Kidney epithelial cell (primary cell): Measurements from ENCODE around the gene VPS50. TPM values are rescaled to one million over a fixed set of nuclear protein-coding genes. Genes with fewer than 3 reads are reported as not detected.

Source experiments
- DNase-seq: peaks from one replicate; pipeline ENCODE4 v3.0.0-alpha.2; 2010; ENCODE audit warnings: low read depth
- H3K27me3 ChIP-seq: 2 replicates; pipeline ENCODE4 v1.6.0; 2011; ENCODE audit warnings: low read length; ENCODE audit not compliant: control insufficient read depth, insufficient read depth
- H3K36me3 ChIP-seq: 2 replicates; pipeline ENCODE4 v1.5.1; 2011; ENCODE audit warnings: low read length; ENCODE audit not compliant: control insufficient read depth, insufficient read depth
- H3K4me3 ChIP-seq: 2 replicates; pipeline ENCODE4 v1.5.1; 2011; ENCODE audit warnings: low read depth, mild to moderate bottlenecking, control low read depth, low read length
- total RNA-seq: library from RNA; depleted of rRNA; stranded (reverse); fragments of >200 nt; gene quantifications from 2 replicates; pipeline ENCODE4 v1.2.3, GENCODE V29; 2015
- TF ChIP-seq, protein P1 (sequence below): IDR thresholded peaks from 2 replicates; pipeline ENCODE4 v1.5.1; 2011; ENCODE audit warnings: mild to moderate bottlenecking, moderate library complexity, low read length, control low read depth, inconsistent platforms; ENCODE audit not compliant: insufficient read depth, poor library complexity, severe bottlenecking

Gene VPS50
- total RNA-seq, 1 donor from 2014 or later = 18.3 TPM

DNA sequence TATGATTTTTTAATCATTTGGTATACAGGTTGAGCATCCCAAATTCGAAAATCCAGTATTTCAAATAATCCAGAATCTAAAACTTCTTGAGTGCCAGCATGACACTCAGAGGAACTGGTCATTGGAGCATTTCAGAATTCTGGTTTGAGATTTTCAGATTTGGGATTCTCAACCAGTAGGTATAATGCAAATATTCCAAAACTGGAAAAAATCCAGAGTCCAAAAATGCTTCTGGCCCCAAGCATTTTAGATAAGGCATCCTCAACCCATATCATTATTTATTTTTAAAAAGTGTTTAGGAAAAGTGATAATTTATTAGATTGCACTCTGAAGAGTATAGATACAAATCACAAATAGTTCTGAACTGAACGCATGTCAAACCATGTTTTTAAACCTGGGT lies 120.7 kb downstream of the VPS50 start:
- Histone ChIP-seq H3K27me3 (no peaks in the 10 kb centered on the region), H3K36me3 (no peaks in the 10 kb centered on the region), H3K4me3 (no peak overlapping the region)
- no peak for DNase-seq
- TF ChIP-seq, protein P1, sequence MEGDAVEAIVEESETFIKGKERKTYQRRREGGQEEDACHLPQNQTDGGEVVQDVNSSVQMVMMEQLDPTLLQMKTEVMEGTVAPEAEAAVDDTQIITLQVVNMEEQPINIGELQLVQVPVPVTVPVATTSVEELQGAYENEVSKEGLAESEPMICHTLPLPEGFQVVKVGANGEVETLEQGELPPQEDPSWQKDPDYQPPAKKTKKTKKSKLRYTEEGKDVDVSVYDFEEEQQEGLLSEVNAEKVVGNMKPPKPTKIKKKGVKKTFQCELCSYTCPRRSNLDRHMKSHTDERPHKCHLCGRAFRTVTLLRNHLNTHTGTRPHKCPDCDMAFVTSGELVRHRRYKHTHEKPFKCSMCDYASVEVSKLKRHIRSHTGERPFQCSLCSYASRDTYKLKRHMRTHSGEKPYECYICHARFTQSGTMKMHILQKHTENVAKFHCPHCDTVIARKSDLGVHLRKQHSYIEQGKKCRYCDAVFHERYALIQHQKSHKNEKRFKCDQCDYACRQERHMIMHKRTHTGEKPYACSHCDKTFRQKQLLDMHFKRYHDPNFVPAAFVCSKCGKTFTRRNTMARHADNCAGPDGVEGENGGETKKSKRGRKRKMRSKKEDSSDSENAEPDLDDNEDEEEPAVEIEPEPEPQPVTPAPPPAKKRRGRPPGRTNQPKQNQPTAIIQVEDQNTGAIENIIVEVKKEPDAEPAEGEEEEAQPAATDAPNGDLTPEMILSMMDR = no peak

DNA sequence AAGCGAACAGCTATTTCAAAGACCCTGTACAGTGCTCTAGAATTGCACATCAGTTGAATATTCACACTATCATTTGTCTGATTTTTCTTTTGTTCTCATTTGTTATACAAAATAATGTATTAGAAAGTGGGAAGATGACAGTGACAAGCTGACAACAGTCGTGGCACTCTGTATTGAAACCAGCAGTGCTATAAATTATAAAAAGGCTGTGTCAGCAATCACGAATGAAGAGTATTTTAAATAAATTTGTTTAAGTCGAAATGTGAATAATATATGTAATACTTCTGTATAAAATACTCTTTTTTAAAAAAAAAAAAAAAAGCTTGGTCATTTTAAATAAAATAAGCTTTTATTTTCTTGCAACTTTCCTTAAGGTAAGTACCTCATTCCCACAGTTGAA lies 122.6 kb downstream of the VPS50 start:
- no peak overlapping the region for H3K4me3 ChIP-seq
- H3K36me3 ChIP-seq = no peaks in the 10 kb centered on the region
- no peak for DNase-seq
- no peaks in the 10 kb centered on the region for H3K27me3 ChIP-seq
- TF ChIP-seq, protein P1 = no peak

DNA sequence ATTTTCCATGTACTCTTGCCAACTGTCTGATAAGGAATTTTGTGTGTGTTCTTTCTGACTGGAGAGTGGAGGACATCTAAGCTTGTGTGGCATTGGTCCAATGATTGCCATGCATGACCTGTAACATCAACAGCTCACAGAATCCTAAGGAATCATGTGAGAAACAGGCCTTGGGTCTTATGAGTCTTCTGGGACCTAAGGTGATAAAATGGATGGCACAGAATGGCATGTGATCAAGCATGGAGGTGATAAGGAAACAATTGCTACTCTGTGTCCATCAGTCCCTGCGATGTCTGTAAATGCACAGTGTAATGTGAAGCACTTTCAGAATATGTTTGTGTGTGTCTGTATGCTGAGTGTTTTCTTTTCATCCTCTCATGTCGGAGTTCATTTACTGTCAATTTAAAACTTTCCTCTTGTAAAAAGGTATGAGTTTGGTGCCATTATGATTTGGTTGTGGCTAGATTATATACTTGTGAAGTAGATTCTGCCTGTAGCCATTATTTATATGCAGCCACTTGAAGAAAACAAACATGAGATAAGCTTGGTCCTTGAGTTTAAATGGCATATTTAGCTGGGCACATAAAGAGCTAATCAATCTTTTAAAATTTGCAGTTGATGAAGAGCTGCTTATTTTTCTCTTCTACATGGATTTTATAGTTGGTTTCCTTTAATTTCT lies 127.5 kb downstream of the VPS50 start:
- H3K27me3 ChIP-seq = no peaks in the 10 kb centered on the region
- DNase-seq = no peak
- H3K4me3 ChIP-seq = no peak overlapping the region
- no peaks in the 10 kb centered on the region for H3K36me3 ChIP-seq
- TF ChIP-seq, protein P1 = no peak

DNA sequence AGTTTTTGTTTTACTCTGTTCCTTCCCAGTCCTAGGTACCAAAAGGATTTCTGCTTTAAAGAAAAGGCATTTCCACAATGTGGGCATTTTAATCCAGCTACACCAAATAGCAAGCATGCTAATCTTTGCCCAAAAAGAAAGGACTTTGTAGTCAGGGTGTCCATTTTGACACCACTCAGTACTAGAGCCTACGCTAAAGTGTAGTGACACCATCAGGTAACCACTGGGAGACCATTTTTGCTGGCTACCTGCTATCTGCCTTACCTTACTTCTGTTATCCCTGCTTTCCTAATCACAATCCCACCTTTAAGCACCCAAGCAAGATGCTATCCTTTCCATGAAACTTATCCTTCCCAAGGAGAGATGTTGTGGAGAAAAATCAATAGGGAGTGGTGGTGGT lies 129.7 kb downstream of the VPS50 start:
- no peaks in the 10 kb centered on the region for H3K27me3 ChIP-seq
- no peak overlapping the region for H3K4me3 ChIP-seq
- TF ChIP-seq, protein P1 = no peak
- DNase-seq = no peak
- no peaks in the 10 kb centered on the region for H3K36me3 ChIP-seq

DNA sequence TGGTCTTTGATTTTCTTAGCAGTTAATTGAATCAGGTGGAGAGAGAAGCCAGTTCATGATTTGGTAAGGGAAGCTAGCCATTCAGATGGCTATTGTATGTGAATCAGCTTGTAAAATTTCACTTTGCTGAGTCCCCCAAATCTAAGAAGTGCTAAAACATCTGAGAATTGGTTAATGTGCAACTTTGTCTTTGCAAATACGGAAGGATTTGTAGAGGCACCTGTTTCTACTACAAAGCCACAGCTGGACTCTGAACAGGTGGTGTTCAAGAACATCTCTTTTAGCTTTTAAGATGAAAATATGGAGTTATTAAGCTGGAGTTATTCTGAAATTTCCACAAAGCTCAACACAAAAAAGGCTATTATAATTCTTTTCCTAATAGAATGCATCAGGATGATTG lies 132.6 kb downstream of the VPS50 start:
- TF ChIP-seq, protein P1 = no peak
- no peak overlapping the region for H3K4me3 ChIP-seq
- no peak for DNase-seq
- H3K36me3 ChIP-seq = no peaks in the 10 kb centered on the region
- H3K27me3 ChIP-seq = no peaks in the 10 kb centered on the region

GRCh38 chr7:93365341-93365740 lies 133.2 kb downstream of the VPS50 start:
- no peaks in the 10 kb centered on the region for H3K36me3 ChIP-seq
- H3K27me3 ChIP-seq = no peaks in the 10 kb centered on the region
- no peak overlapping the region for H3K4me3 ChIP-seq
- DNase-seq = no peak
- TF ChIP-seq, protein P1 = no peak
